ENCODE measurements around the gene MISP3. TPM values are rescaled to one million over a fixed set of nuclear protein-coding genes. Genes with fewer than 3 reads are reported as not detected.

The MISP3 gene
- total and polyA plus RNA-seq, 2 of the 8 experiments (the other 6 are each of a cell fraction or from before 2014, with no cell fraction given) = 0.74 to 1.4 TPM

GRCh38 chr19:14105680-14106079 is 33.1 kb downstream of the MISP3 start:
- H4K8ac ChIP-seq (ENCODE audit: extremely low read depth, insufficient read depth, low read length) = no peak overlapping the region
- no peak overlapping the region for H2BK12ac ChIP-seq (ENCODE audit: low read depth, low read length)
- no peak for FAIRE-seq
- H3K9ac ChIP-seq (replicated peaks in 1 of 4; ENCODE audit: extremely low read depth in 1 of 4, low read depth in 3 of 4, low read length in 3 of 4) = no peak overlapping the region
- H3K23me2 ChIP-seq (ENCODE audit: low read depth, low read length) = no peaks in the 10 kb centered on the region
- H3K56ac ChIP-seq (replicated peaks; ENCODE audit: insufficient read length, low read depth, low read length) = no peak overlapping the region
- no peak overlapping the region for H3K4me2 ChIP-seq (ENCODE audit: insufficient read depth in 1 of 2, low read depth in 2 of 2, low read length in 2 of 2)
- 97% methylated on average over 8 of the region's 8 CpGs; no CpG with 5 or more reads in 1 of the 2 experiments for WGBS, 2 experiments (ENCODE audit: extremely low coverage in 1 of 2, insufficient coverage in 1 of 2, insufficient read length in 1 of 2, insufficient replicate concordance in 2 of 2, low coverage in 1 of 2, low lambda C conversion rate in 2 of 2, missing lambda C conversion rate in 1 of 2)
- no peak overlapping the region for H2BK15ac ChIP-seq (ENCODE audit: low read length)
- H3K9me3 ChIP-seq (ENCODE audit: insufficient read depth in 2 of 2, low read depth in 1 of 2, low read length in 1 of 2) = no peaks in the 10 kb centered on the region
- no peaks in the 10 kb centered on the region for H3K36me3 ChIP-seq (ENCODE audit: control insufficient read depth in 2 of 4, insufficient read depth in 4 of 4, low read length in 3 of 4)
- no peak overlapping the region for H3K4ac ChIP-seq (replicated peaks; ENCODE audit: insufficient read length, low read depth, low read length)
- TF ChIP-seq SP2 (IDR thresholded peaks at IDR 0.05; ENCODE audit: low read length) = no peak
- TF ChIP-seq CBX8 (IDR thresholded peaks at IDR 0.05; ENCODE audit: borderline replicate concordance, low read depth, low read length) = no peak
- TF ChIP-seq RXRA (IDR thresholded peaks at IDR 0.05; ENCODE audit: insufficient read depth, low read depth, low read length) = no peak
- no peaks in the 10 kb centered on the region for H3K4me1 ChIP-seq (replicated peaks in 1 of 4; ENCODE audit: control insufficient read depth in 3 of 4, insufficient read depth in 4 of 4, low read length in 3 of 4)
- H3K79me1 ChIP-seq (ENCODE audit: low read depth, low read length) = peaks cover 3% of the 10 kb centered on the region; the same call in 1 of the 2 replicates
- H2BK20ac ChIP-seq (ENCODE audit: low read length) = no peak overlapping the region
- no peak overlapping the region for H3K27ac ChIP-seq (ENCODE audit: low read depth, low read length)
- no peak overlapping the region for H4K5ac ChIP-seq (ENCODE audit: insufficient read length, low read depth, low read length)
- no peak overlapping the region for H2AK5ac ChIP-seq (ENCODE audit: low read depth, low read length)
- H3K18ac ChIP-seq (ENCODE audit: extremely low read depth, low read length) = no peak overlapping the region
- CTCF ChIA-PET (ENCODE audit: partially characterized antibody) = interaction anchor here (0.9 to 5.3 kb wide), 4 partner anchors 8 to 32 kb away, joined by 3 to 40 read pairs (median 3); a partner anchor contains a TSS
- no peak for DNase-seq (ENCODE audit: low read depth in 1 of 2, low spot score in 2 of 2)
- H4K91ac ChIP-seq (replicated peaks; ENCODE audit: insufficient read length, low read length) = no peak overlapping the region
- no peak overlapping the region for H3K14ac ChIP-seq (ENCODE audit: insufficient read length)
- no peak overlapping the region for H3K4me3 ChIP-seq (ENCODE audit: extremely low read depth in 1 of 4, insufficient read depth in 2 of 4, low read depth in 3 of 4, low read length in 4 of 4)
- H2BK5ac ChIP-seq (ENCODE audit: low read depth, low read length) = no peak overlapping the region
- H3K23ac ChIP-seq (ENCODE audit: insufficient read length) = no peak overlapping the region
- no peak overlapping the region for H2AFZ ChIP-seq (ENCODE audit: low read length)
- H2BK120ac ChIP-seq (replicated peaks; ENCODE audit: low read depth, low read length) = no peak overlapping the region
- no peaks in the 10 kb centered on the region for H3K27me3 ChIP-seq (replicated peaks in 1 of 4; ENCODE audit: control insufficient read depth in 3 of 4, extremely low read depth in 1 of 4, insufficient read depth in 3 of 4, low read length in 3 of 4)
- POLR2A ChIA-PET (ENCODE audit: partially characterized antibody) = interaction anchor here (0.6 to 1.5 kb wide), 2 partner anchors 10 to 301 kb away, joined by 3 read pairs; no protein-coding TSS in a partner anchor
- peaks cover 1 to 2% of the 10 kb centered on the region in 2 experiments for H4K20me1 ChIP-seq (replicated peaks in 1 of 2; ENCODE audit: control insufficient read depth in 1 of 2, insufficient read depth in 2 of 2, low read length in 2 of 2)
- H3K79me2 ChIP-seq (ENCODE audit: control insufficient read depth in 1 of 2, insufficient read depth in 2 of 2, low read length in 2 of 2) = no peaks in the 10 kb centered on the region
